Skeletal muscle tissue (tissue), 4 donors: ENCODE measurements around the gene GAP43. TPM values are rescaled to one million over a fixed set of nuclear protein-coding genes. Genes with fewer than 3 reads are reported as not detected.

ENCODE experiments used
- H3K27ac ChIP-seq: one replicate; pipeline ENCODE4 v1.7.0; 2013; ENCODE audit warnings: mild to moderate bottlenecking, low read depth, low read length, inconsistent platforms
- H3K27me3 ChIP-seq, 3 donors: one replicate each; pipeline ENCODE4 v1.7.0; 2013; ENCODE audit warnings: low read length in 3 of 3; ENCODE audit not compliant: control insufficient read depth in 3 of 3, insufficient read depth in 3 of 3
- H3K36me3 ChIP-seq, 3 donors: one replicate each; pipeline ENCODE4 v1.7.0; 2013; ENCODE audit warnings: low read length in 3 of 3; ENCODE audit not compliant: control insufficient read depth in 3 of 3, insufficient read depth in 3 of 3
- H3K4me1 ChIP-seq, 3 donors: one replicate each; pipeline ENCODE4 v1.7.0; 2013; ENCODE audit warnings: low read length in 3 of 3, mild to moderate bottlenecking in 3 of 3; ENCODE audit not compliant: control insufficient read depth in 3 of 3, insufficient read depth in 3 of 3
- H3K4me3 ChIP-seq, 3 donors: one replicate each; pipeline ENCODE4 v1.7.0; 2013; ENCODE audit warnings: low read length in 3 of 3
- H3K9ac ChIP-seq, 3 donors: one replicate each; pipeline ENCODE4 v1.7.0; 2013; ENCODE audit warnings: low read length in 3 of 3, mild to moderate bottlenecking in 3 of 3, moderate library complexity in 2 of 3, low read depth in 1 of 3
- H3K9me3 ChIP-seq, 3 donors: one replicate each; pipeline ENCODE4 v1.7.0; 2013; ENCODE audit warnings: low read length in 3 of 3; ENCODE audit not compliant: control insufficient read depth in 3 of 3
- total RNA-seq: library from RNA; depleted of rRNA; stranded (reverse); fragments of >200 nt; gene quantifications from one replicate; pipeline ENCODE4 v1.2.3, GENCODE V29; 2014
- donor health status: Osteomylitis.

The GAP43 gene
- total RNA-seq, 1 donor from 2014 or later, result 1.0 TPM

DNA sequence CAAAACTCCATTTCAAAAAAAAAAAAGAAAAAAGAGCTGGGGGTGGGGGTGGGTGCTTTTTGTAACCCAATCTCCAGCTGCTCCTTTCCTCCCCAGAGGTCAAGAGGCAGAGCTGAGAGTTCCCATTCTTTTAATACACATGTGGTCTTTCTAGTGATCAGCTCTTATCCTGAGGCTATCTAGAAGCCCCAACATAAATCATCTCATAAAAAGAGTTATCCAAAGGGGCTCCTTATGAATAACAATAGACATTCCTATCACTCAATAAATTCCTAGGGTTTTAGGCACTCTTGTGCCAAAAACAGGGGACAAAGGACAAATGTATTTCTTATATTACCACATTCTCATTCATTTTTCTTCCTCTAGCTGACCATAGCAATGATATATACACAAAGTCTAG is 25.1 kb upstream of the GAP43 start:
- no peaks in the 10 kb centered on the region for H3K36me3 ChIP-seq
- H3K9ac ChIP-seq, result no peak overlapping the region
- H3K27ac ChIP-seq, result no peak overlapping the region
- no peaks in the 10 kb centered on the region for H3K27me3 ChIP-seq
- H3K4me1 ChIP-seq, result no peaks in the 10 kb centered on the region
- peaks cover 0 to 3% (median 0%) of the 10 kb centered on the region in 3 donors for H3K9me3 ChIP-seq
- H3K4me3 ChIP-seq, result no peak overlapping the region

DNA sequence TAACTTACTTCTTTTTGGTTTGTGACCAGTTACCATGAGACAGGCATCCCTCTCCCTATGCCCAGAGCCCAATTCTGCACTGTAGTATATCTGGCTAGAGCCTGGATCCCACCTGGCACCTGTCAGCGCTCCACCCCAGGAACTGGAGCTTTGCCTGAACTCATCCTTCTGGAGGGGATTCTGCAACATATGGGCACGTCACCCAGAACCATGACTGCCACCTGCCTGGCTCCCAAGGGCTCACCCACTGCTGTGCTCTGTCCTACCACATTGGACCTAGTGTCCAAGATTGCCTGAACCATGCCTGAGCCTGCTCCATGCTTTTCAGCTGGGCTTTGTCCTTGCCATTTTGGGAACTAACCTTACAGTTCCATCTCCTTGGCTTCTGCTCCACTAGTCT is 21.1 kb upstream of the GAP43 start:
- no peak overlapping the region for H3K27ac ChIP-seq
- no peaks in the 10 kb centered on the region for H3K9me3 ChIP-seq
- no peak overlapping the region for H3K4me3 ChIP-seq
- H3K27me3 ChIP-seq, result no peaks in the 10 kb centered on the region
- H3K36me3 ChIP-seq, result no peaks in the 10 kb centered on the region
- H3K9ac ChIP-seq, result no peak overlapping the region
- H3K4me1 ChIP-seq, result no peaks in the 10 kb centered on the region

DNA sequence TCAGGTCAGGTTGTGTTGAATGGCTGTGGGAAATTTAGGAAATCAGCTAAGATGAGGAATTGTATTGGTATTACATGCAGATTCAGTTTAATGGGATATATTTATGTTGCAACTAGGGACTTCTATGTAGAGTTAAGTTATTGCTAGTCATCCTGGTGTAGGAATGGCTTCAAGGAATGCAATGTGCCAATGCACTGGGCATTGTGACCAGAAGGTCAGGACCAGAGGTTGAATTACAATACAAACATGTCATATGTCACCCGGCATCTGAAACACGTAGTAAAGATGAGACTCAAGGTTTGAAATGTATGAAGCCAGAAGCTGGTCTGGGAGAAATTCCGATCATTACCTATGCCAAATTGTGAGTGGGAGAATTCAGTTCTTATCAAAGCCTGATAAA is 11.7 kb upstream of the GAP43 start:
- Histone ChIP-seq H3K4me1 (no peaks in the 10 kb centered on the region), H3K27me3 (no peaks in the 10 kb centered on the region), H3K4me3 (no peak overlapping the region), H3K36me3 (no peaks in the 10 kb centered on the region), H3K9ac (no peak overlapping the region), H3K27ac (no peak overlapping the region), H3K9me3 (no peaks in the 10 kb centered on the region)

DNA sequence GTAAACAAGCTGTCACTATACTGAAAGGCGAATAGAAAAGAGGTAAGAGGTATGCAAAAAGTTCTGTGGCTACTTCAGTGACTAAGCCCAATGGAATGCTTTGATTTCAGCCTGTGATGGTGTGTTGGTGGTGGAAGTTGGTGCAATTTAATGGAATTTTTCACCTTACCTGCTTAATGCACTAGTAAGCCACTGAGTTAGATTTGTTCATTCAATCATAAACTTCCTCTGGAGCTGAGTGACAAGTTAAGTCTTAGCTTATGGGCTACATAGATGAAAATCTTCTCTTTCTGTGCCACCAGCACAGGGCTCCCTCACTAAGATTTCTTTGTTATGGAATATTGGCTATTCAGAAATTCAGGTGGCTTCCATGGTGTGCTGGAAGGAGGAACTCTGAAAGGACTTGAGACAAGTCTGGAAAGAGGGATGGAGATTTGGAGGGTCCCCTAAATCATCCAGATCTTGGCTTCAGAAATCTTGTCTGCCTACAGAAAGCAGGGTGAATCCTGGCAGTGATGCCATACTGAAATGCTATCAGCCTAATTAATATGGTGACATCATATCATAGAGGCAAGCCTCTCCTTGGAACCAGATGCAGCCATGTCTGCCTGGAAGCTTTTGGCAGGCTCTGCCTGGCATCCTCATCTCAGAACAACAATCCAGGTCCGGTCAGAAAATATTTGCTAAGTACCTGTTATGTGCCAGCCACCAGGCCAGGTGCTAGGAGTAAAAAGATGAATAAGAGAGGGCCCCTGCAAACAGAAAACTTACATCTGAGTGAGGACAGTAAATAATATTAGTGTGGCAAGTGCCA is 8.1 kb upstream of the GAP43 start:
- Histone ChIP-seq H3K9me3 (no peaks in the 10 kb centered on the region), H3K9ac (no peak overlapping the region), H3K4me1 (no peaks in the 10 kb centered on the region), H3K27ac (no peak overlapping the region), H3K4me3 (no peak overlapping the region), H3K27me3 (no peaks in the 10 kb centered on the region), H3K36me3 (no peaks in the 10 kb centered on the region)

DNA sequence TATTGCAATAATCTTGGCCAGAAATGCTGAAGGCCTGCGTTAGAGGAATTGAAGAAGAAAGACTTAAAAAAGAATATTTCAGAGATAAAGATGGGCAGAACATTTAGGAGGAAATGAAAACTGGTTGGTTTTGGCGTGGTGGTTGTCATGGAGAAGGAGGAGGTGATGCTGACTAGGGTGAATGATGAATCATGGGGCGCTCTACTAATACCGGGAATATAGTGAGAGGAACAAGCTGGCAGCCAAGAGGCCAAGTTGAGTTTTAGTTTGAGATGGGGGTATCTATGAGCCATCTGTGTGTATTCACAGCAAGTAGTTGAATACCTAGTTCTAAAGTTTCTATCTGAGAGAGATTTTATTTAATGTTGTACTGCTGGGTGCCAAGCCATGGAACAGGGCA is 6.8 kb upstream of the GAP43 start:
- no peaks in the 10 kb centered on the region for H3K9me3 ChIP-seq
- no peaks in the 10 kb centered on the region for H3K36me3 ChIP-seq
- no peaks in the 10 kb centered on the region for H3K27me3 ChIP-seq
- no peak overlapping the region for H3K27ac ChIP-seq
- H3K4me3 ChIP-seq, result no peak overlapping the region
- H3K4me1 ChIP-seq, result no peaks in the 10 kb centered on the region
- no peak overlapping the region for H3K9ac ChIP-seq

DNA sequence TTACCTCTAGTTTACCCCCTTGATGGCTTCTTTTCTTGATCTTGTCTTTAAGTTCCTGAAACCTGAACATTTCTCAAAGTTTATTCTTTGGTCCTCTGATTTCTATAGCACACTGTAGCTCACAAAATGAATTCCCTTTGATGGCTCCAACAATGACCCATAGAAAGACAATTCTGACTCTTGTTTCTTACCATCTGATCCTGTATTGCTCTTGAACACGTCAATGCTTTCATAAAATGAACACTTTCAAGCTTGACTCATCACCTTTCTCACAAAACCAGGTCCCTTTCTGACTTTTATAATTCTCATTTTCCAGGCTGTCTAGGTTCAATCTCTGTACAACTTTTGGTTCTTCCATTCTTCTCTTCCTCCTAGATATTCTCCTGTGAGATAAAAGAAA is 5.7 kb upstream of the GAP43 start:
- Histone ChIP-seq H3K27ac (no peak overlapping the region), H3K9ac (no peak overlapping the region), H3K9me3 (no peaks in the 10 kb centered on the region), H3K27me3 (no peaks in the 10 kb centered on the region), H3K4me3 (no peak overlapping the region), H3K4me1 (no peaks in the 10 kb centered on the region), H3K36me3 (no peaks in the 10 kb centered on the region)

DNA sequence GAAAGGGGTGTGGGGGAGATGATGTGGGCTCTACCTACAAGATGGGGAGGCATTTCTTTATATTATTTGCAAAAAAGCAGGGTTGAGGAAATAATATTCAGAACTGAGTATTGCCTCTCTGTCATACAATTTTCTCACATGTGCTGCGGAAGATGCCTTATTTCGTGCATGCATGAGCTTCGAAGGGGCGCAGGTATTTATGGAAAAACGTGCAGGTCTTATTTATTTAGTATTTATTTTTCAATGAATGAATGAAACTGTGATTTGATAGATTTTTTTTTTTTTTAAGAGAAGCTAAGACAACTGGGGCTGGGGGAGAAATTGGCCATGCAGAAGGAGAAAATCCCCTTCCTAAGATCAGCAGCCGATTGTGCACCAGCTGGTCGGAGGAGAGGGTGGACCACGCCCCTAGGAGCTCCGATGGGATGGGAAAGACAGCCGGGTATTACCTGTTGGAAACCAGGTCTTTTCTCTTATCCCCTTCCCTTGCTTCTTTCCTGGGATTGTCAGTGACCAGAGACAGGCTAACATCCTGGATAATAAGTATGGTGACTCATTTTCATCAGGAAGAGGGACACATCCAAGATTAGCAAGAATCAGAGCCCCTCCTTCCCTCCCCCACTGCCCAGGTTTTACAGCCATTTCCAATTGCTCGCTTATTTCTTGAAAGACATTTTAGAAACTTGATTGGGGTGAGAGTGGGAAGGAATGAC is 875 bp downstream of the GAP43 start:
- peaks cover 0 to 5% (median 2%) of the 10 kb centered on the region in 3 donors for H3K4me1 ChIP-seq
- no peaks in the 10 kb centered on the region for H3K36me3 ChIP-seq
- H3K27me3 ChIP-seq, result peaks cover 17 to 21% (median 18%) of the 10 kb centered on the region in 3 donors
- H3K9ac ChIP-seq, result no peak overlapping the region
- peak overlapping the region in 1 of 3 donors; percentile 52 for H3K4me3 ChIP-seq
- H3K27ac ChIP-seq, result no peak overlapping the region
- no peaks in the 10 kb centered on the region for H3K9me3 ChIP-seq

DNA sequence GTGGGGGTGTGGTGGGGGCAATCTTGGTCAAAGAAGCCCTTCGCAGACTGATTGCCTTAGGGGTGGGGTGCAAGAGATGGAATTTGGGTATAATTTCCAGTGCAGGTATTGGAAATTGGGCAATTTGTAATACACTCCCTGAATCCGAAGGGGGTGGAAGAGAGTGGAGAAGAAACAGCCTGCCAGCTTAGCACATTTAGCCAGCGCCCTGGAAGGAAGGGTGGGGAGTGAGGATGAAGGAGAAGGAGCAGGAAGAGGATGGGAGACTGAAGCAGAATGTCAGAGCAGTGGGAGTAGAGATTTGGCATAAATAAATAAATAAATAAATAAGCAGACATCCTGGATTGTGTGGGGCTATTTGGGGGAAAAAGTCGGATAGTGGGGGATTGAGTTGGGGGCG is 1.6 kb downstream of the GAP43 start:
- Histone ChIP-seq H3K4me3 (no peak overlapping the region), H3K27ac (no peak overlapping the region)

DNA sequence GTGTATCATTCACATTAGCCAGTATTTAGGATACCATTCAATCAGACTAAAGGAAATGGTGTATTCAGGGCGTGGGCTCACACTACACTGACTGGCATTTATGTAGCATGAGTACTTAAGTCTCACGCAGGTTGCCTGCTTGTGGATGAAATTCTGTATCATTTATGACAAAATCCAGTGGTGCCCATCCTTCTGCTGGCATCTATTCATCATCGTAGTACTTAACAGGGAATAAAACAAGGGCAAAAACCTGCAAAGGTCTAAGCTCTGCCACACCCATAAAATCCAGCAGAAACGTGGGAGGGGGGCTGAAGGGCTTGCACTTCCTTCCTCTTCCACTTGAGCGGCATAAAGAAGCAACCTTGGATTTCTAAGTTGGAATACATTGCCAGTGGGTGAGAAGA is 2.7 kb downstream of the GAP43 start:
- peaks cover 17 to 21% (median 18%) of the 10 kb centered on the region in 3 donors for H3K27me3 ChIP-seq
- no peak overlapping the region for H3K9ac ChIP-seq
- H3K27ac ChIP-seq, result no peak overlapping the region
- no peak overlapping the region for H3K4me3 ChIP-seq
- H3K4me1 ChIP-seq, result peaks cover 0 to 5% (median 2%) of the 10 kb centered on the region in 3 donors
- no peaks in the 10 kb centered on the region for H3K9me3 ChIP-seq
- no peaks in the 10 kb centered on the region for H3K36me3 ChIP-seq

More for the DNA sequence above, 1.6 kb downstream of the GAP43 start:
- H3K9ac ChIP-seq, result no peak overlapping the region
- no peaks in the 10 kb centered on the region for H3K9me3 ChIP-seq
- peaks cover 0 to 5% (median 2%) of the 10 kb centered on the region in 3 donors for H3K4me1 ChIP-seq
- no peaks in the 10 kb centered on the region for H3K36me3 ChIP-seq
- H3K27me3 ChIP-seq, result peaks cover 17 to 21% (median 18%) of the 10 kb centered on the region in 3 donors

DNA sequence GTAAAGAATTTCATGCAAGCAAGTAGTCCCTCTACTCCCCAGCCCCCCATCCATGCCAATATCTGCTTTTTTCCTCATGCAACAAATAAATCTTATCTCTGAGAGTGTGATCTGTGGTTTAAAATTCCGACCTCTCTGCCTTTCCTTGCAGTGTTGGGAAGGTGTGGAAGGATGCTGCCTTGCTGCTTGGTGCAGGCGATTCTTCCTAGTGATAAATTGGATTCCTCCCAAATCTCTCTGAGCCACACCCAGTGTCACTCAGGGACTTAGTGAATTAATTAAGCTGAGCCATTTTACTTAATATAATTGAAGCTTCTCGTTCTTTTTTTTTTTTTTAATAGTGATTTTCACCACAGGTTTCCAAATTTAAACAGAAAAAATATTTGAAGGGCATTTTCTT is 3.4 kb downstream of the GAP43 start:
- no peaks in the 10 kb centered on the region for H3K36me3 ChIP-seq
- H3K4me1 ChIP-seq, result peaks cover 0 to 5% (median 2%) of the 10 kb centered on the region in 3 donors
- H3K4me3 ChIP-seq, result no peak overlapping the region
- no peak overlapping the region for H3K9ac ChIP-seq
- H3K9me3 ChIP-seq, result no peaks in the 10 kb centered on the region
- peaks cover 17 to 21% (median 18%) of the 10 kb centered on the region in 3 donors for H3K27me3 ChIP-seq
- H3K27ac ChIP-seq, result no peak overlapping the region
